ENCODE results near the gene NCOA5.
"Not testable (repeated sequence)": the region's sequence is repeated elsewhere in the genome, so short reads cannot be mapped to it uniquely, and the experiment has no call there.

Gene NCOA5

GRCh38 chr20:46100444-46100843 is 10.7 kb upstream of the NCOA5 start:
- not testable (repeated sequence) for H2BK5ac ChIP-seq (ENCODE audit: low read length); H3K18ac ChIP-seq (ENCODE audit: low read length); H2BK15ac ChIP-seq (ENCODE audit: low read length); H3K27ac ChIP-seq (replicated peaks; ENCODE audit: low read length); H3K79me1 ChIP-seq (ENCODE audit: low read depth, low read length); H3K9ac ChIP-seq (ENCODE audit: low read depth, low read length, poor library complexity); H2BK12ac ChIP-seq (ENCODE audit: low read length); H3K4me3 ChIP-seq (ENCODE audit: low read length in 2 of 2); H3K4me2 ChIP-seq (ENCODE audit: insufficient read depth, low read length, poor library complexity, severe bottlenecking); H3K4ac ChIP-seq (ENCODE audit: low read length); H3K4me1 ChIP-seq (ENCODE audit: control insufficient read depth in 2 of 2, insufficient read depth in 1 of 2, low read depth in 1 of 2, low read length in 2 of 2); H3K23ac ChIP-seq (ENCODE audit: low read depth, low read length, poor library complexity); H2BK120ac ChIP-seq (ENCODE audit: low read depth, low read length); H3K9me3 ChIP-seq (replicated peaks in 1 of 2; ENCODE audit: control insufficient read depth in 2 of 2, insufficient read depth in 1 of 2, low read depth in 1 of 2, low read length in 2 of 2); H4K91ac ChIP-seq (ENCODE audit: low read depth, low read length, poor library complexity); DNase-seq (ENCODE audit: low spot score); H4K8ac ChIP-seq (ENCODE audit: low read depth, low read length); H2AK5ac ChIP-seq (ENCODE audit: low read depth, low read length); H2AFZ ChIP-seq (ENCODE audit: low read length); H3K36me3 ChIP-seq (replicated peaks in 1 of 2; ENCODE audit: control insufficient read depth in 2 of 2, insufficient read depth in 2 of 2, low read length in 2 of 2); H3K14ac ChIP-seq (ENCODE audit: low read length)
- peaks cover 0 to 38% (median 10%) of the 10 kb centered on the region in 3 experiments for H3K27me3 ChIP-seq (ENCODE audit: control insufficient read depth in 3 of 3, insufficient read depth in 3 of 3, low read depth in 1 of 3, low read length in 3 of 3)
- WGBS, 2 donors (ENCODE audit: extremely low coverage in 2 of 2, insufficient read length in 2 of 2, insufficient replicate concordance in 1 of 2): no CpG with 5 or more reads among the region's 7 CpGs

GRCh38 chr20:46099491-46100287 is 9.9 kb upstream of the NCOA5 start:
- peak overlapping the region; percentile 69 for H2BK12ac ChIP-seq (ENCODE audit: low read length)
- H3K4me3 ChIP-seq (ENCODE audit: low read length in 2 of 2): no peak overlapping the region
- H4K91ac ChIP-seq (ENCODE audit: low read depth, low read length, poor library complexity): no peak overlapping the region
- H3K4ac ChIP-seq (ENCODE audit: low read length): peak overlapping the region; percentile 40
- DNase-seq (ENCODE audit: low spot score): no peak
- peaks cover 3 to 7% of the 10 kb centered on the region in 2 donors for H3K9me3 ChIP-seq (replicated peaks in 1 of 2; ENCODE audit: control insufficient read depth in 2 of 2, insufficient read depth in 1 of 2, low read depth in 1 of 2, low read length in 2 of 2)
- peak overlapping the region; percentile 31 for H3K14ac ChIP-seq (ENCODE audit: low read length)
- no CpG with 5 or more reads among the region's 48 CpGs for WGBS, 2 donors (ENCODE audit: extremely low coverage in 2 of 2, insufficient read length in 2 of 2, insufficient replicate concordance in 1 of 2)
- no peak overlapping the region for H2BK5ac ChIP-seq (ENCODE audit: low read length)
- no peaks in the 10 kb centered on the region for H3K79me1 ChIP-seq (ENCODE audit: low read depth, low read length)
- peak overlapping the region; percentile 67 for H3K18ac ChIP-seq (ENCODE audit: low read length)
- no peaks in the 10 kb centered on the region for H3K36me3 ChIP-seq (replicated peaks in 1 of 2; ENCODE audit: control insufficient read depth in 2 of 2, insufficient read depth in 2 of 2, low read length in 2 of 2)
- H3K4me2 ChIP-seq (ENCODE audit: insufficient read depth, low read length, poor library complexity, severe bottlenecking): no peak overlapping the region
- no peak overlapping the region for H4K8ac ChIP-seq (ENCODE audit: low read depth, low read length)
- H2BK120ac ChIP-seq (ENCODE audit: low read depth, low read length): no peak overlapping the region
- H3K27me3 ChIP-seq (ENCODE audit: control insufficient read depth in 3 of 3, insufficient read depth in 3 of 3, low read depth in 1 of 3, low read length in 3 of 3): peaks cover 0 to 38% (median 10%) of the 10 kb centered on the region in 3 experiments
- peak overlapping the region; percentile 11 for H2AFZ ChIP-seq (ENCODE audit: low read length)
- H2AK5ac ChIP-seq (ENCODE audit: low read depth, low read length): no peak overlapping the region
- H3K27ac ChIP-seq (replicated peaks; ENCODE audit: low read length): no peak overlapping the region
- no peaks in the 10 kb centered on the region for H3K4me1 ChIP-seq (ENCODE audit: control insufficient read depth in 2 of 2, insufficient read depth in 1 of 2, low read depth in 1 of 2, low read length in 2 of 2)
- H2BK15ac ChIP-seq (ENCODE audit: low read length): no peak overlapping the region
- no peak overlapping the region for H3K9ac ChIP-seq (ENCODE audit: low read depth, low read length, poor library complexity)
- peak overlapping the region; percentile 76 for H3K23ac ChIP-seq (ENCODE audit: low read depth, low read length, poor library complexity)

GRCh38 chr20:46093531-46093930 is 3.8 kb upstream of the NCOA5 start:
- Histone ChIP-seq H3K27ac (replicated peaks; ENCODE audit: low read length) (no peak overlapping the region), H3K9me3 (replicated peaks in 1 of 2; ENCODE audit: control insufficient read depth in 2 of 2, insufficient read depth in 1 of 2, low read depth in 1 of 2, low read length in 2 of 2) (no peaks in the 10 kb centered on the region), H3K9ac (ENCODE audit: low read depth, low read length, poor library complexity) (no peak overlapping the region), H2BK120ac (ENCODE audit: low read depth, low read length) (no peak overlapping the region), H2BK12ac (ENCODE audit: low read length) (no peak overlapping the region), H3K23ac (ENCODE audit: low read depth, low read length, poor library complexity) (no peak overlapping the region), H2BK15ac (ENCODE audit: low read length) (no peak overlapping the region), H3K4me3 (ENCODE audit: low read length in 2 of 2) (no peak overlapping the region), H3K79me1 (ENCODE audit: low read depth, low read length) (peaks cover 4% of the 10 kb centered on the region), H3K4me2 (ENCODE audit: insufficient read depth, low read length, poor library complexity, severe bottlenecking) (no peak overlapping the region), H3K27me3 (ENCODE audit: control insufficient read depth in 3 of 3, insufficient read depth in 3 of 3, low read depth in 1 of 3, low read length in 3 of 3) (peaks cover 0 to 3% (median 0%) of the 10 kb centered on the region in 3 experiments), H3K14ac (ENCODE audit: low read length) (no peak overlapping the region), H2AK5ac (ENCODE audit: low read depth, low read length) (no peak overlapping the region), H3K4me1 (ENCODE audit: control insufficient read depth in 2 of 2, insufficient read depth in 1 of 2, low read depth in 1 of 2, low read length in 2 of 2) (peaks cover 4 to 8% of the 10 kb centered on the region in 2 donors), H3K4ac (ENCODE audit: low read length) (no peak overlapping the region), H2AFZ (ENCODE audit: low read length) (no peak overlapping the region), H2BK5ac (ENCODE audit: low read length) (no peak overlapping the region), H4K91ac (ENCODE audit: low read depth, low read length, poor library complexity) (no peak overlapping the region), H3K18ac (ENCODE audit: low read length) (no peak overlapping the region), H3K36me3 (replicated peaks in 1 of 2; ENCODE audit: control insufficient read depth in 2 of 2, insufficient read depth in 2 of 2, low read length in 2 of 2) (no peaks in the 10 kb centered on the region), H4K8ac (ENCODE audit: low read depth, low read length) (no peak overlapping the region)
- WGBS, 2 donors (ENCODE audit: extremely low coverage in 2 of 2, insufficient read length in 2 of 2, insufficient replicate concordance in 1 of 2): no CpG with 5 or more reads among the region's 2 CpGs
- DNase-seq (ENCODE audit: low spot score): no peak

GRCh38 chr20:46091622-46092535 is 2.1 kb upstream of the NCOA5 start:
- Histone ChIP-seq H2BK12ac (ENCODE audit: low read length) (peak overlapping the region; percentile 98), H3K4me1 (ENCODE audit: control insufficient read depth in 2 of 2, insufficient read depth in 1 of 2, low read depth in 1 of 2, low read length in 2 of 2) (peaks cover 4 to 13% of the 10 kb centered on the region in 2 donors), H3K23ac (ENCODE audit: low read depth, low read length, poor library complexity) (peak overlapping the region; percentile 52), H4K8ac (ENCODE audit: low read depth, low read length) (peak overlapping the region; percentile 10), H3K14ac (ENCODE audit: low read length) (peak overlapping the region; percentile 32), H3K18ac (ENCODE audit: low read length) (peak overlapping the region; percentile 79)
- not testable (repeated sequence) for H2AFZ ChIP-seq (ENCODE audit: low read length); H3K4me3 ChIP-seq (ENCODE audit: low read length in 2 of 2); H3K27ac ChIP-seq (replicated peaks; ENCODE audit: low read length); H3K4me2 ChIP-seq (ENCODE audit: insufficient read depth, low read length, poor library complexity, severe bottlenecking); H3K9me3 ChIP-seq (replicated peaks in 1 of 2; ENCODE audit: control insufficient read depth in 2 of 2, insufficient read depth in 1 of 2, low read depth in 1 of 2, low read length in 2 of 2); H3K27me3 ChIP-seq (ENCODE audit: control insufficient read depth in 3 of 3, insufficient read depth in 3 of 3, low read depth in 1 of 3, low read length in 3 of 3); DNase-seq (ENCODE audit: low spot score); H2BK120ac ChIP-seq (ENCODE audit: low read depth, low read length); H3K79me1 ChIP-seq (ENCODE audit: low read depth, low read length); H2BK5ac ChIP-seq (ENCODE audit: low read length); H4K91ac ChIP-seq (ENCODE audit: low read depth, low read length, poor library complexity); H3K36me3 ChIP-seq (replicated peaks in 1 of 2; ENCODE audit: control insufficient read depth in 2 of 2, insufficient read depth in 2 of 2, low read length in 2 of 2); H3K9ac ChIP-seq (ENCODE audit: low read depth, low read length, poor library complexity); H3K4ac ChIP-seq (ENCODE audit: low read length); H2BK15ac ChIP-seq (ENCODE audit: low read length); H2AK5ac ChIP-seq (ENCODE audit: low read depth, low read length)
- WGBS, 2 donors (ENCODE audit: extremely low coverage in 2 of 2, insufficient read length in 2 of 2, insufficient replicate concordance in 1 of 2): no CpG with 5 or more reads among the region's 52 CpGs

Measured in neuronal stem cell (in vitro differentiated cells).